Measurements from ENCODE around the gene PDE3B.

DNA sequence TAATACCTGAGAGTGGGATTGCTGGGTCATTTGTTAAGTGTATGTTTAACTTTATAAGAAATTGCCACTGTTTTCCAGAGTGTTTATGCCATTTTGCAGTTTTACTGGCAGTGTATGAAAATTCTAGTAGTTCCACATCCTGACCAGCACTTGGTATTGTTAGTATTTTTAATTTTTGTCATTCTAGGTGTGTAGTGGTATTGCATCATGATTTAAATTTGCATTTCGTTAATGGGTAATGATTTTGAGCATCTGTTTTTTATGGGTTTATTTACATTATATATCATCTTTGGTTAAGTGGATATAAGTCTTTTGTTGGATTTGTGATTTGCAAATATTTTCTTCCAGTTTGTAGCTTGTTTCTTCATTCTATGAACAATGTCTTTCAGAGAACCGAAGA lies 34.7 kb downstream of the PDE3B start:
- TF ChIP-seq, protein P1, sequence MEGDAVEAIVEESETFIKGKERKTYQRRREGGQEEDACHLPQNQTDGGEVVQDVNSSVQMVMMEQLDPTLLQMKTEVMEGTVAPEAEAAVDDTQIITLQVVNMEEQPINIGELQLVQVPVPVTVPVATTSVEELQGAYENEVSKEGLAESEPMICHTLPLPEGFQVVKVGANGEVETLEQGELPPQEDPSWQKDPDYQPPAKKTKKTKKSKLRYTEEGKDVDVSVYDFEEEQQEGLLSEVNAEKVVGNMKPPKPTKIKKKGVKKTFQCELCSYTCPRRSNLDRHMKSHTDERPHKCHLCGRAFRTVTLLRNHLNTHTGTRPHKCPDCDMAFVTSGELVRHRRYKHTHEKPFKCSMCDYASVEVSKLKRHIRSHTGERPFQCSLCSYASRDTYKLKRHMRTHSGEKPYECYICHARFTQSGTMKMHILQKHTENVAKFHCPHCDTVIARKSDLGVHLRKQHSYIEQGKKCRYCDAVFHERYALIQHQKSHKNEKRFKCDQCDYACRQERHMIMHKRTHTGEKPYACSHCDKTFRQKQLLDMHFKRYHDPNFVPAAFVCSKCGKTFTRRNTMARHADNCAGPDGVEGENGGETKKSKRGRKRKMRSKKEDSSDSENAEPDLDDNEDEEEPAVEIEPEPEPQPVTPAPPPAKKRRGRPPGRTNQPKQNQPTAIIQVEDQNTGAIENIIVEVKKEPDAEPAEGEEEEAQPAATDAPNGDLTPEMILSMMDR (IDR thresholded peaks at IDR 0.05; ENCODE audit: low read depth, low read length): no peak
- no peak for TF ChIP-seq EZH2phosphoT487 (IDR thresholded peaks at IDR 0.05; ENCODE audit: low read depth)
